Measurements from ENCODE around the gene HSD17B12. TPM values are rescaled to one million over a fixed set of nuclear protein-coding genes. Genes with fewer than 3 reads are reported as not detected.
A peak's percentile ranks its signal among the peaks of the same experiment; 100 is the strongest.
"Not testable (repeated sequence)": the region's sequence is repeated elsewhere in the genome, so short reads cannot be mapped to it uniquely, and the experiment has no call there.

HSD17B12 gene
- total and polyA plus RNA-seq, 5 donors from 2014 or later: 17.5 to 23.1 (median 21.1) TPM

GRCh38 chr11:43644621-43645299 lies 35.8 kb upstream of the HSD17B12 start:
- Mint-ChIP-seq H3K4me1 (peaks cover 5 to 28% (median 15%) of the 10 kb centered on the region in 4 donors), H3K27ac (peak overlapping the region; percentile 88 to 93 (median 88)), H3K27me3 (peaks cover 22% of the 10 kb centered on the region), H3K9me3 (peaks cover 0 to 4% (median 0%) of the 10 kb centered on the region in 7 donors), H3K36me3 (peaks cover 3% of the 10 kb centered on the region), H3K4me3 (peak overlapping the region; percentile 84 to 96 (median 95))
- Histone ChIP-seq H3K9me3 (ENCODE audit: control insufficient read depth in 2 of 2, low read length in 2 of 2) (no peaks in the 10 kb centered on the region), H3K27me3 (ENCODE audit: control insufficient read depth, insufficient read depth, low read length) (peaks cover under 1% of the 10 kb centered on the region), H3K27ac (ENCODE audit: insufficient read depth, low read length, poor library complexity, severe bottlenecking) (peak overlapping the region; percentile 56), H3K4me1 (ENCODE audit: control insufficient read depth, insufficient read depth, low read length, poor library complexity, severe bottlenecking) (peaks cover 14% of the 10 kb centered on the region), H3K36me3 (ENCODE audit: control insufficient read depth, insufficient read depth, low read length) (no peaks in the 10 kb centered on the region), H3K4me3 (ENCODE audit: low read depth, low read length) (peak overlapping the region; percentile 94)
- ATAC-seq (ENCODE audit: low read depth in 2 of 2): no peak
- DNase-seq: no peak

- Mint-ChIP-seq H3K27ac (no peak overlapping the region), H3K9me3 (peaks cover 0 to 6% (median 3%) of the 10 kb centered on the region in 7 donors), H3K27me3 (peaks cover 7% of the 10 kb centered on the region), H3K36me3 (peaks cover 9% of the 10 kb centered on the region), H3K4me3 (peak overlapping the region in 2 of 4 donors; percentile 62 to 65), H3K4me1 (peaks cover 5 to 28% (median 15%) of the 10 kb centered on the region in 4 donors)
- no peak overlapping the region for H3K27ac ChIP-seq (ENCODE audit: insufficient read depth, low read length, poor library complexity, severe bottlenecking)
- no peak overlapping the region for H3K4me3 ChIP-seq (ENCODE audit: low read depth, low read length)
- ATAC-seq (ENCODE audit: low read depth in 2 of 2): no peak
- H3K36me3 ChIP-seq (ENCODE audit: control insufficient read depth, insufficient read depth, low read length): no peaks in the 10 kb centered on the region
- H3K27me3 ChIP-seq (ENCODE audit: control insufficient read depth, insufficient read depth, low read length): no peaks in the 10 kb centered on the region
- no peak for DNase-seq
- no peaks in the 10 kb centered on the region for H3K9me3 ChIP-seq (ENCODE audit: control insufficient read depth in 2 of 2, low read length in 2 of 2)
- H3K4me1 ChIP-seq (ENCODE audit: control insufficient read depth, insufficient read depth, low read length, poor library complexity, severe bottlenecking): peaks cover 14% of the 10 kb centered on the region
Observed at GRCh38 chr11:43646767-43647166, 33.8 kb upstream of the HSD17B12 start.

GRCh38 chr11:43648888-43649287 lies 31.6 kb upstream of the HSD17B12 start:
- Mint-ChIP-seq H3K36me3 (peaks cover 9% of the 10 kb centered on the region), H3K27me3 (peaks cover 3% of the 10 kb centered on the region), H3K4me1 (peaks cover 1 to 23% (median 12%) of the 10 kb centered on the region in 4 donors), H3K27ac (no peak overlapping the region), H3K9me3 (peaks cover 0 to 10% (median under 1%) of the 10 kb centered on the region in 7 donors), H3K4me3 (no peak overlapping the region)
- Histone ChIP-seq H3K9me3 (ENCODE audit: control insufficient read depth in 2 of 2, low read length in 2 of 2) (no peaks in the 10 kb centered on the region), H3K27me3 (ENCODE audit: control insufficient read depth, insufficient read depth, low read length) (no peaks in the 10 kb centered on the region), H3K36me3 (ENCODE audit: control insufficient read depth, insufficient read depth, low read length) (no peaks in the 10 kb centered on the region), H3K27ac (ENCODE audit: insufficient read depth, low read length, poor library complexity, severe bottlenecking) (no peak overlapping the region), H3K4me3 (ENCODE audit: low read depth, low read length) (no peak overlapping the region), H3K4me1 (ENCODE audit: control insufficient read depth, insufficient read depth, low read length, poor library complexity, severe bottlenecking) (peaks cover 9% of the 10 kb centered on the region)
- DNase-seq (no peak), ATAC-seq (ENCODE audit: low read depth in 2 of 2) (no peak)

GRCh38 chr11:43649501-43649900 lies 31.0 kb upstream of the HSD17B12 start:
- Mint-ChIP-seq H3K27ac (no peak overlapping the region), H3K4me1 (peaks cover 0 to 19% (median 9%) of the 10 kb centered on the region in 4 donors), H3K36me3 (peaks cover 9% of the 10 kb centered on the region), H3K4me3 (no peak overlapping the region), H3K9me3 (peaks cover 0 to 10% (median 0%) of the 10 kb centered on the region in 7 donors), H3K27me3 (no peaks in the 10 kb centered on the region)
- Histone ChIP-seq H3K4me1 (ENCODE audit: control insufficient read depth, insufficient read depth, low read length, poor library complexity, severe bottlenecking) (peaks cover 6% of the 10 kb centered on the region), H3K9me3 (ENCODE audit: control insufficient read depth in 2 of 2, low read length in 2 of 2) (no peaks in the 10 kb centered on the region), H3K27me3 (ENCODE audit: control insufficient read depth, insufficient read depth, low read length) (no peaks in the 10 kb centered on the region), H3K4me3 (ENCODE audit: low read depth, low read length) (no peak overlapping the region), H3K27ac (ENCODE audit: insufficient read depth, low read length, poor library complexity, severe bottlenecking) (no peak overlapping the region), H3K36me3 (ENCODE audit: control insufficient read depth, insufficient read depth, low read length) (no peaks in the 10 kb centered on the region)
- no peak for ATAC-seq (ENCODE audit: low read depth in 2 of 2)
- DNase-seq: no peak

- Mint-ChIP-seq H3K4me3 (no peak overlapping the region), H3K9me3 (peaks cover 0 to 10% (median 0%) of the 10 kb centered on the region in 7 donors), H3K27ac (no peak overlapping the region), H3K4me1 (peaks cover 0 to 15% (median 7%) of the 10 kb centered on the region in 4 donors), H3K36me3 (peaks cover 9% of the 10 kb centered on the region), H3K27me3 (no peaks in the 10 kb centered on the region)
- ATAC-seq (ENCODE audit: low read depth in 2 of 2) (no peak), DNase-seq (no peak)
- no peaks in the 10 kb centered on the region for H3K9me3 ChIP-seq (ENCODE audit: control insufficient read depth in 2 of 2, low read length in 2 of 2)
- no peaks in the 10 kb centered on the region for H3K36me3 ChIP-seq (ENCODE audit: control insufficient read depth, insufficient read depth, low read length)
- no peak overlapping the region for H3K27ac ChIP-seq (ENCODE audit: insufficient read depth, low read length, poor library complexity, severe bottlenecking)
- H3K27me3 ChIP-seq (ENCODE audit: control insufficient read depth, insufficient read depth, low read length): no peaks in the 10 kb centered on the region
- H3K4me3 ChIP-seq (ENCODE audit: low read depth, low read length): no peak overlapping the region
- H3K4me1 ChIP-seq (ENCODE audit: control insufficient read depth, insufficient read depth, low read length, poor library complexity, severe bottlenecking): peaks cover 2% of the 10 kb centered on the region
Observed at GRCh38 chr11:43649921-43650320, 30.6 kb upstream of the HSD17B12 start.

GRCh38 chr11:43663018-43663417 lies 17.5 kb upstream of the HSD17B12 start:
- not testable (repeated sequence) for DNase-seq; H3K9me3 Mint-ChIP-seq; H3K36me3 ChIP-seq (ENCODE audit: control insufficient read depth, insufficient read depth, low read length); H3K9me3 ChIP-seq (ENCODE audit: control insufficient read depth in 2 of 2, low read length in 2 of 2); H3K4me1 Mint-ChIP-seq; H3K36me3 Mint-ChIP-seq; H3K27ac ChIP-seq (ENCODE audit: insufficient read depth, low read length, poor library complexity, severe bottlenecking); H3K4me3 ChIP-seq (ENCODE audit: low read depth, low read length); H3K4me3 Mint-ChIP-seq; H3K27ac Mint-ChIP-seq; H3K4me1 ChIP-seq (ENCODE audit: control insufficient read depth, insufficient read depth, low read length, poor library complexity, severe bottlenecking); ATAC-seq (ENCODE audit: low read depth in 2 of 2)
- H3K27me3 ChIP-seq (ENCODE audit: control insufficient read depth, insufficient read depth, low read length): peaks cover 15% of the 10 kb centered on the region
- peaks cover 15% of the 10 kb centered on the region for H3K27me3 Mint-ChIP-seq

GRCh38 chr11:43664295-43664694 lies 16.2 kb upstream of the HSD17B12 start:
- H3K9me3 ChIP-seq (ENCODE audit: control insufficient read depth in 2 of 2, low read length in 2 of 2): no peaks in the 10 kb centered on the region
- no peaks in the 10 kb centered on the region for H3K4me1 Mint-ChIP-seq
- H3K4me1 ChIP-seq (ENCODE audit: control insufficient read depth, insufficient read depth, low read length, poor library complexity, severe bottlenecking): no peaks in the 10 kb centered on the region
- no peak for DNase-seq
- H3K27me3 ChIP-seq (ENCODE audit: control insufficient read depth, insufficient read depth, low read length): peaks cover 15% of the 10 kb centered on the region
- H3K36me3 Mint-ChIP-seq: no peaks in the 10 kb centered on the region
- no peaks in the 10 kb centered on the region for H3K36me3 ChIP-seq (ENCODE audit: control insufficient read depth, insufficient read depth, low read length)
- peaks cover 25% of the 10 kb centered on the region for H3K27me3 Mint-ChIP-seq
- no peak overlapping the region for H3K27ac Mint-ChIP-seq
- no peak overlapping the region for H3K4me3 ChIP-seq (ENCODE audit: low read depth, low read length)
- H3K9me3 Mint-ChIP-seq: peaks cover 0 to 1% (median 0%) of the 10 kb centered on the region in 7 donors
- no peak overlapping the region for H3K27ac ChIP-seq (ENCODE audit: insufficient read depth, low read length, poor library complexity, severe bottlenecking)
- no peak overlapping the region for H3K4me3 Mint-ChIP-seq
- no peak for ATAC-seq (ENCODE audit: low read depth in 2 of 2)

GRCh38 chr11:43671284-43671683 lies 9.3 kb upstream of the HSD17B12 start:
- not testable (repeated sequence) for ATAC-seq (ENCODE audit: low read depth in 2 of 2); H3K4me3 ChIP-seq (ENCODE audit: low read depth, low read length); H3K4me3 Mint-ChIP-seq; H3K36me3 Mint-ChIP-seq; H3K27ac Mint-ChIP-seq; H3K27me3 ChIP-seq (ENCODE audit: control insufficient read depth, insufficient read depth, low read length); H3K36me3 ChIP-seq (ENCODE audit: control insufficient read depth, insufficient read depth, low read length); H3K9me3 ChIP-seq (ENCODE audit: control insufficient read depth in 2 of 2, low read length in 2 of 2); H3K4me1 Mint-ChIP-seq; H3K9me3 Mint-ChIP-seq; DNase-seq; H3K27ac ChIP-seq (ENCODE audit: insufficient read depth, low read length, poor library complexity, severe bottlenecking); H3K4me1 ChIP-seq (ENCODE audit: control insufficient read depth, insufficient read depth, low read length, poor library complexity, severe bottlenecking)
- peaks cover 38% of the 10 kb centered on the region for H3K27me3 Mint-ChIP-seq

Data from CD4-positive, CD25-positive, alpha-beta regulatory T cell (primary cell).